ENCODE data around the gene ADCK1. TPM values are rescaled to one million over a fixed set of nuclear protein-coding genes. Genes with fewer than 3 reads are reported as not detected.

The ADCK1 gene
- total and polyA plus RNA-seq, 8 donors: 0.58 to 39.1 (median 4.0) TPM

DNA sequence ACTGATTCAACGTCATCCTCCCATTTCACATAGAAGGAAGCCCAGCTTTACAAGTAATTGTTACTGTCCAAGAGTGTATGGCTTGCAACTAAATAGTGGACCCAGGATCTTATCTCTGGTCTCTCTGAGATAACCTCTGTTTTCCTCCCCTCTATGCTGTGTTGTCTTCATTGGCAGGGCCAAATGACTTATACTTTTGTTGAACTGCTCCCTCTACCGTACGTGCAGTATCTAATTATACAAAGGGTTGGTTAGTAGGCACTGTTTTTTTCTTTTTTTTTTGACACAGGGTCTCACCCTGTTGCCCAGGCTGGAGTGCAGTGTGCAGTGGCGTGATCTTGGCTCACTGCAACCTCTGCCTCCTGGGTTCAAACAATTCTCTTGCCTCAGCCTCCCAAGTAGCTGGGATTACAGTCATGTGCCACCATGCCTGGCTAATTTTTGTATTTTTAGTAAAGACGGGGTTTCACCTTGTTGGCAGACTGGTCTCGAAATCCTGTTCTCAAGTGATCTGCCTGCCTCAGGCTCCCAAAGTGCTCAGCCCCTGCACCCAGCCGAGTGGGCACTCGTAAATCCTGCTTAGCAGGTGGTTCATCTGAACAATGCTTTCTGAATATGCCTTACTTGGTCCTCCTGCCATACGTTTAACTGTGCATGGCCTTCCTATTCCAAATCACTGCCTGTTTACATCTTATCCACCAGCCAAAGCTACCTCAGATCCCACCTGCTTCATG, 162.1 kb downstream of the ADCK1 start:
- H3K36me3 ChIP-seq: no peaks in the 10 kb centered on the region
- DNase-seq: no peak
- H3K4me3 ChIP-seq: no peak overlapping the region
- no peaks in the 10 kb centered on the region for H3K9me3 ChIP-seq
- H3K27me3 ChIP-seq: peaks cover 0 to 24% (median 16%) of the 10 kb centered on the region in 3 donors
- peaks cover 0 to 13% (median 8%) of the 10 kb centered on the region in 4 donors for H3K4me1 ChIP-seq
- WGBS, 5 donors: 61 to 69% (median 65%) methylated on average over 9 of the region's 9 CpGs
- no peak overlapping the region for H3K27ac ChIP-seq
- peak in 1 of 7 experiments; percentile 14 for TF ChIP-seq CTCF (IDR thresholded peaks at IDR 0.05)
- TF ChIP-seq POLR2A (IDR thresholded peaks at IDR 0.05): no peak
- intact Hi-C loops (cut with DNase I; ENCODE audit: low total_unique reads): no loop called here

GRCh38 chr14:77962731-77963520, 163.0 kb downstream of the ADCK1 start:
- peaks cover 0 to 13% (median 8%) of the 10 kb centered on the region in 4 donors for H3K4me1 ChIP-seq
- DNase-seq: no peak
- intact Hi-C loops (cut with DNase I; ENCODE audit: low total_unique reads): no loop called here
- WGBS, 5 donors: 71 to 79% (median 76%) methylated on average over 10 of the region's 10 CpGs
- no peak overlapping the region for H3K4me3 ChIP-seq
- no peaks in the 10 kb centered on the region for H3K36me3 ChIP-seq
- no peak for TF ChIP-seq POLR2A (IDR thresholded peaks at IDR 0.05)
- TF ChIP-seq POLR2AphosphoS5 (IDR thresholded peaks at IDR 0.05): no peak
- no peak for TF ChIP-seq CTCF (IDR thresholded peaks at IDR 0.05)
- TF ChIP-seq EP300 (IDR thresholded peaks at IDR 0.05): no peak
- H3K27me3 ChIP-seq: peaks cover 0 to 24% (median 16%) of the 10 kb centered on the region in 3 donors
- no peak overlapping the region for H3K27ac ChIP-seq
- H3K9me3 ChIP-seq: no peaks in the 10 kb centered on the region

DNA sequence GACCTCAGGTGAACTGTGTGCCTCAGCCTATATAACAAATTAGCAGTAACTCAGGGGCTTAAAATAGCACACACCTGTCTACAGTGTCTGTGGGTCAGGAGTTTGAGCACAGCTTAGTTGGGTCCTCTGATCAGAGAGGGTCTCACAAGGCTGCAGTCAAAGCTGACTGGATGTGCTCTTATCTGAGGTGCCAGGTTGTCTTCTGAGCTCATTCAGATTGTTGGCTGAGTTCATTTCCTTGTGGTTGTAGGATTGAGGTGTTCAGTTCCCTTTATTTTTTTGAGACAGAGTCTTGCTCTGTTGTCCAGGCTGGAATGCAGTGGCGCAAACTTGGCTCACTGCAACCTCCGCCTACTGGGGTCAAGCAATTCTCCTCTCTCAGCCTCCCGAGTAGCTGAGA, 164.7 kb downstream of the ADCK1 start:
- TF ChIP-seq EP300 (IDR thresholded peaks at IDR 0.05) (no peak), POLR2A (IDR thresholded peaks at IDR 0.05) (no peak), POLR2AphosphoS5 (IDR thresholded peaks at IDR 0.05) (no peak), CTCF (IDR thresholded peaks at IDR 0.05) (no peak)
- intact Hi-C loops (cut with DNase I; ENCODE audit: low total_unique reads): no loop called here
- 95 to 99% (median 97%) methylated on average over 3 of the region's 3 CpGs for WGBS, 5 donors
- H3K36me3 ChIP-seq: no peaks in the 10 kb centered on the region
- no peaks in the 10 kb centered on the region for H3K9me3 ChIP-seq
- peaks cover 0 to 24% (median 16%) of the 10 kb centered on the region in 3 donors for H3K27me3 ChIP-seq
- no peak for DNase-seq
- H3K4me1 ChIP-seq: peaks cover 0 to 13% (median 8%) of the 10 kb centered on the region in 4 donors
- H3K27ac ChIP-seq: no peak overlapping the region
- H3K4me3 ChIP-seq: no peak overlapping the region

DNA sequence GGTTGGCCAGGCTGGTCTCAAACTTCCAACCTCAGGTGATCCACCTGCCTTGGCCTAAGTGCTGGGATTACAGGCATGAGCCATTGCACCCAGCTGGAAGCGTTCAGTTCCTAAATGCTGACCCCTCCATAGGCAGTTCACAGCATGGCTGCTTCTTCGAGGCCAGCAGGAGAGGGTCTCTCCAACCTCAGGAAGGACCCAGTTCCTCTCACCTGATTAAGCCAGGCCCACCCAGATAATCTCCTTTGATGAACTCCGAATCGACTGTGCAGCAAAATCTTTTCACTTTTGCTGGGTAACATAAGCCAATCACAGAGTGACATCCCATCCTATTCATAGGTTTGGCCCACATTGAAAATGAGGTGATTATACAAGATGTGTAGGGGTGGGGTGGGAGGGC, 165.1 kb downstream of the ADCK1 start:
- WGBS, 5 donors: 88 to 97% (median 93%) methylated on average over 4 of the region's 4 CpGs
- intact Hi-C loops (cut with DNase I; ENCODE audit: low total_unique reads): no loop called here
- no peak for TF ChIP-seq CTCF (IDR thresholded peaks at IDR 0.05)
- TF ChIP-seq POLR2AphosphoS5 (IDR thresholded peaks at IDR 0.05): no peak
- TF ChIP-seq EP300 (IDR thresholded peaks at IDR 0.05): no peak
- TF ChIP-seq POLR2A (IDR thresholded peaks at IDR 0.05): no peak
- no peak for DNase-seq
- Histone ChIP-seq H3K27me3 (peaks cover 0 to 24% (median 16%) of the 10 kb centered on the region in 3 donors), H3K4me3 (no peak overlapping the region), H3K36me3 (no peaks in the 10 kb centered on the region), H3K9me3 (no peaks in the 10 kb centered on the region), H3K27ac (no peak overlapping the region), H3K4me1 (peaks cover 0 to 13% (median 8%) of the 10 kb centered on the region in 4 donors)
